HepG2 (cell line): Measurements from ENCODE around the gene TMEM231. TPM values are rescaled to one million over a fixed set of nuclear protein-coding genes. Genes with fewer than 3 reads are reported as not detected.

ENCODE experiments used
- ERF ChIP-seq: IDR thresholded peaks from 2 replicates; pipeline ENCODE4 v1.6.1; 2018; ENCODE audit warnings: missing biosample characterization, missing genetic modification reagents
- HOXA3 ChIP-seq: sonication (generic); formaldehyde crosslinking; IDR thresholded peaks from 2 replicates; pipeline ENCODE4 v1.5.0; 2020; ENCODE audit warnings: missing genetic modification reagents
- KMT2A ChIP-seq: sonication (generic); formaldehyde crosslinking; IDR thresholded peaks from 2 replicates; pipeline ENCODE4 v1.4.0; 2020; ENCODE audit warnings: missing genetic modification reagents
- LCORL ChIP-seq, 2 experiments: fragments of 450-650 bp in 1 of 2; sonication (generic) in 1 of 2; formaldehyde crosslinking in 1 of 2; IDR thresholded peaks; 2 replicates each; pipeline versions ENCODE4 v1.5.0 to v1.6.1; 2017 to 2020; ENCODE audit warnings: antibody characterized with exemption in 1 of 2, missing genetic modification reagents in 1 of 2
- MEF2D ChIP-seq: sonication (generic); formaldehyde crosslinking; IDR thresholded peaks from 2 replicates; pipeline ENCODE4 v1.5.1; 2020; ENCODE audit warnings: mild to moderate bottlenecking, missing genetic modification reagents
- MTA3 ChIP-seq: sonication (generic); formaldehyde crosslinking; IDR thresholded peaks from 2 replicates; pipeline ENCODE4 v1.4.0; 2020; ENCODE audit warnings: missing genetic modification reagents
- NFYB ChIP-seq: sonication (generic); formaldehyde crosslinking; IDR thresholded peaks from 2 replicates; pipeline ENCODE4 v1.4.0; 2020; ENCODE audit warnings: missing genetic modification reagents
- NONO ChIP-seq, 2 experiments: fragments of 450-650 bp in 1 of 2; sonication (generic) in 1 of 2; formaldehyde crosslinking in 1 of 2; IDR thresholded peaks in 1 of 2; conservative IDR thresholded peaks in 1 of 2; 2 replicates each; pipeline versions ENCODE4 v1.6.1 to v1.8.0; 2017 to 2022; ENCODE audit warnings: mild to moderate bottlenecking in 1 of 2, missing genetic modification reagents in 1 of 2, moderate library complexity in 1 of 2
- SMARCC2 ChIP-seq: fragments of 450-650 bp; IDR thresholded peaks from 2 replicates; pipeline ENCODE4 v1.6.1; 2017; ENCODE audit warnings: antibody characterized with exemption, mild to moderate bottlenecking
- ZFY ChIP-seq: sonication (generic); formaldehyde crosslinking; IDR thresholded peaks from 2 replicates; pipeline ENCODE4 v1.4.0; 2020; ENCODE audit warnings: missing genetic modification reagents
- ZIK1 ChIP-seq: sonication (generic); formaldehyde crosslinking; IDR thresholded peaks from 2 replicates; pipeline ENCODE4 v1.5.0; 2020; ENCODE audit warnings: mild to moderate bottlenecking, low read depth, missing genetic modification reagents, borderline replicate concordance
- ZNF317 ChIP-seq: sonication (generic); formaldehyde crosslinking; IDR thresholded peaks from 2 replicates; pipeline ENCODE4 v1.5.0; 2020; ENCODE audit warnings: mild to moderate bottlenecking, missing genetic modification reagents
- ZNF674 ChIP-seq: sonication (generic); formaldehyde crosslinking; IDR thresholded peaks from 2 replicates; pipeline ENCODE4 v1.5.0; 2020; ENCODE audit warnings: low read depth, mild to moderate bottlenecking, missing genetic modification reagents
- ZSCAN30 ChIP-seq: sonication (generic); formaldehyde crosslinking; IDR thresholded peaks from 2 replicates; pipeline ENCODE4 v1.5.0; 2020; ENCODE audit warnings: mild to moderate bottlenecking, missing genetic modification reagents
- polyA plus RNA-seq, 8 experiments: library from polyadenylated mRNA; depleted of rRNA in 3 of 8; stranded (reverse) in 7 of 8; unstranded in 1 of 8; fragments of >200 nt; fragmentation: Illumina TruSeq in 4 of 8; extraction: Trizol in 4 of 8; gene quantifications; 2 replicates each; pipeline versions ENCODE4 v1.2.1 to v1.2.3, GENCODE V29; 2011 to 2016; ENCODE audit warnings: low read depth in 4 of 8, missing spikeins in 1 of 8, mixed read lengths in 1 of 8; ENCODE audit not compliant: insufficient read depth in 1 of 8
- total RNA-seq, 5 experiments: library from RNA; depleted of rRNA; stranded (reverse); fragments of >200 nt; fragmentation: Illumina TruSeq; extraction: Trizol; gene quantifications; 2 replicates each; pipeline ENCODE4 v1.2.3, GENCODE V29; 2016; ENCODE audit warnings: low read depth in 1 of 5
- TF ChIP-seq, protein P1 (sequence below): sonication (generic); formaldehyde crosslinking; IDR thresholded peaks from 2 replicates; pipeline ENCODE4 v1.4.0; 2020; ENCODE audit warnings: missing genetic modification reagents
- TF ChIP-seq, protein P2 (sequence below): sonication (generic); formaldehyde crosslinking; IDR thresholded peaks from 2 replicates; pipeline ENCODE4 v1.4.0; 2020; ENCODE audit warnings: mild to moderate bottlenecking, missing genetic modification reagents
- TF ChIP-seq, protein P3 (sequence below): sonication (generic); formaldehyde crosslinking; IDR thresholded peaks from 2 replicates; pipeline ENCODE4 v1.4.0; 2020; ENCODE audit warnings: missing genetic modification reagents

TMEM231 gene
- total and polyA plus RNA-seq, 2 of the 13 experiments (the other 11 are each of a cell fraction or from before 2014, with no cell fraction given) = 3.5 to 7.4 TPM

- TF ChIP-seq ZSCAN30 (CRISPR knock-in tag) (no peak), ZIK1 (CRISPR knock-in tag) (no peak), ZNF317 (CRISPR knock-in tag) (no peak), MTA3 (CRISPR knock-in tag) (no peak), ZNF674 (CRISPR knock-in tag) (no peak), LCORL (IDR thresholded peaks at IDR 0.05) (no peak), LCORL (CRISPR knock-in tag; IDR thresholded peaks at IDR 0.05) (no peak), NONO (IDR thresholded peaks at IDR 0.05) (no peak), NONO (CRISPR knock-in tag; conservative IDR thresholded peaks at IDR 0.05) (0 out of 2 replicates have a peak, but pooled peaks have one; percentile 34), NFYB (no peak), KMT2A (no peak), MEF2D (CRISPR knock-in tag) (no peak), ERF (CRISPR knock-in tag) (no peak), SMARCC2 (no peak), HOXA3 (peak; percentile 63), ZFY (peak; percentile 52)
- TF ChIP-seq, protein P1, sequence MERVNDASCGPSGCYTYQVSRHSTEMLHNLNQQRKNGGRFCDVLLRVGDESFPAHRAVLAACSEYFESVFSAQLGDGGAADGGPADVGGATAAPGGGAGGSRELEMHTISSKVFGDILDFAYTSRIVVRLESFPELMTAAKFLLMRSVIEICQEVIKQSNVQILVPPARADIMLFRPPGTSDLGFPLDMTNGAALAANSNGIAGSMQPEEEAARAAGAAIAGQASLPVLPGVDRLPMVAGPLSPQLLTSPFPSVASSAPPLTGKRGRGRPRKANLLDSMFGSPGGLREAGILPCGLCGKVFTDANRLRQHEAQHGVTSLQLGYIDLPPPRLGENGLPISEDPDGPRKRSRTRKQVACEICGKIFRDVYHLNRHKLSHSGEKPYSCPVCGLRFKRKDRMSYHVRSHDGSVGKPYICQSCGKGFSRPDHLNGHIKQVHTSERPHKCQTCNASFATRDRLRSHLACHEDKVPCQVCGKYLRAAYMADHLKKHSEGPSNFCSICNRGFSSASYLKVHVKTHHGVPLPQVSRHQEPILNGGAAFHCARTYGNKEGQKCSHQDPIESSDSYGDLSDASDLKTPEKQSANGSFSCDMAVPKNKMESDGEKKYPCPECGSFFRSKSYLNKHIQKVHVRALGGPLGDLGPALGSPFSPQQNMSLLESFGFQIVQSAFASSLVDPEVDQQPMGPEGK = peak; percentile 82
- TF ChIP-seq, protein P2, sequence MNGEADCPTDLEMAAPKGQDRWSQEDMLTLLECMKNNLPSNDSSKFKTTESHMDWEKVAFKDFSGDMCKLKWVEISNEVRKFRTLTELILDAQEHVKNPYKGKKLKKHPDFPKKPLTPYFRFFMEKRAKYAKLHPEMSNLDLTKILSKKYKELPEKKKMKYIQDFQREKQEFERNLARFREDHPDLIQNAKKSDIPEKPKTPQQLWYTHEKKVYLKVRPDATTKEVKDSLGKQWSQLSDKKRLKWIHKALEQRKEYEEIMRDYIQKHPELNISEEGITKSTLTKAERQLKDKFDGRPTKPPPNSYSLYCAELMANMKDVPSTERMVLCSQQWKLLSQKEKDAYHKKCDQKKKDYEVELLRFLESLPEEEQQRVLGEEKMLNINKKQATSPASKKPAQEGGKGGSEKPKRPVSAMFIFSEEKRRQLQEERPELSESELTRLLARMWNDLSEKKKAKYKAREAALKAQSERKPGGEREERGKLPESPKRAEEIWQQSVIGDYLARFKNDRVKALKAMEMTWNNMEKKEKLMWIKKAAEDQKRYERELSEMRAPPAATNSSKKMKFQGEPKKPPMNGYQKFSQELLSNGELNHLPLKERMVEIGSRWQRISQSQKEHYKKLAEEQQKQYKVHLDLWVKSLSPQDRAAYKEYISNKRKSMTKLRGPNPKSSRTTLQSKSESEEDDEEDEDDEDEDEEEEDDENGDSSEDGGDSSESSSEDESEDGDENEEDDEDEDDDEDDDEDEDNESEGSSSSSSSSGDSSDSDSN (CRISPR knock-in tag) = peak; percentile 56; the same call in 1 of the 2 replicates
- TF ChIP-seq, protein P3, sequence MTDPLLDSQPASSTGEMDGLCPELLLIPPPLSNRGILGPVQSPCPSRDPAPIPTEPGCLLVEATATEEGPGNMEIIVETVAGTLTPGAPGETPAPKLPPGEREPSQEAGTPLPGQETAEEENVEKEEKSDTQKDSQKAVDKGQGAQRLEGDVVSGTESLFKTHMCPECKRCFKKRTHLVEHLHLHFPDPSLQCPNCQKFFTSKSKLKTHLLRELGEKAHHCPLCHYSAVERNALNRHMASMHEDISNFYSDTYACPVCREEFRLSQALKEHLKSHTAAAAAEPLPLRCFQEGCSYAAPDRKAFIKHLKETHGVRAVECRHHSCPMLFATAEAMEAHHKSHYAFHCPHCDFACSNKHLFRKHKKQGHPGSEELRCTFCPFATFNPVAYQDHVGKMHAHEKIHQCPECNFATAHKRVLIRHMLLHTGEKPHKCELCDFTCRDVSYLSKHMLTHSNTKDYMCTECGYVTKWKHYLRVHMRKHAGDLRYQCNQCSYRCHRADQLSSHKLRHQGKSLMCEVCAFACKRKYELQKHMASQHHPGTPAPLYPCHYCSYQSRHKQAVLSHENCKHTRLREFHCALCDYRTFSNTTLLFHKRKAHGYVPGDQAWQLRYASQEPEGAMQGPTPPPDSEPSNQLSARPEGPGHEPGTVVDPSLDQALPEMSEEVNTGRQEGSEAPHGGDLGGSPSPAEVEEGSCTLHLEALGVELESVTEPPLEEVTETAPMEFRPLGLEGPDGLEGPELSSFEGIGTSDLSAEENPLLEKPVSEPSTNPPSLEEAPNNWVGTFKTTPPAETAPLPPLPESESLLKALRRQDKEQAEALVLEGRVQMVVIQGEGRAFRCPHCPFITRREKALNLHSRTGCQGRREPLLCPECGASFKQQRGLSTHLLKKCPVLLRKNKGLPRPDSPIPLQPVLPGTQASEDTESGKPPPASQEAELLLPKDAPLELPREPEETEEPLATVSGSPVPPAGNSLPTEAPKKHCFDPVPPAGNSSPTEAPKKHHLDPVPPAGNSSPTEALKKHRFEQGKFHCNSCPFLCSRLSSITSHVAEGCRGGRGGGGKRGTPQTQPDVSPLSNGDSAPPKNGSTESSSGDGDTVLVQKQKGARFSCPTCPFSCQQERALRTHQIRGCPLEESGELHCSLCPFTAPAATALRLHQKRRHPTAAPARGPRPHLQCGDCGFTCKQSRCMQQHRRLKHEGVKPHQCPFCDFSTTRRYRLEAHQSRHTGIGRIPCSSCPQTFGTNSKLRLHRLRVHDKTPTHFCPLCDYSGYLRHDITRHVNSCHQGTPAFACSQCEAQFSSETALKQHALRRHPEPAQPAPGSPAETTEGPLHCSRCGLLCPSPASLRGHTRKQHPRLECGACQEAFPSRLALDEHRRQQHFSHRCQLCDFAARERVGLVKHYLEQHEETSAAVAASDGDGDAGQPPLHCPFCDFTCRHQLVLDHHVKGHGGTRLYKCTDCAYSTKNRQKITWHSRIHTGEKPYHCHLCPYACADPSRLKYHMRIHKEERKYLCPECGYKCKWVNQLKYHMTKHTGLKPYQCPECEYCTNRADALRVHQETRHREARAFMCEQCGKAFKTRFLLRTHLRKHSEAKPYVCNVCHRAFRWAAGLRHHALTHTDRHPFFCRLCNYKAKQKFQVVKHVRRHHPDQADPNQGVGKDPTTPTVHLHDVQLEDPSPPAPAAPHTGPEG (CRISPR knock-in tag) = peak; percentile 91
These were observed 60.9 kb downstream of the TMEM231 start, which contains the start of gene CHST6 (continued) for GRCh38 chr16:75495076-75495674.
